Endothelial cell (in vitro differentiated cells): ENCODE data around the gene CHMP6. TPM values are rescaled to one million over a fixed set of nuclear protein-coding genes. Genes with fewer than 3 reads are reported as not detected.
A peak's percentile ranks its signal among the peaks of the same experiment; 100 is the strongest.

Source experiments
- DNase-seq: peaks from one replicate; pipeline ENCODE4 v3.0.0; 2021; ENCODE audit warnings: low spot score
- H3K27ac Mint-ChIP-seq: one replicate; pipeline ENCODE4 v1.8.0; 2021; ENCODE audit warnings: mixed read lengths, inconsistent platforms; ENCODE audit not compliant: unreplicated experiment
- H3K27me3 Mint-ChIP-seq: one replicate; pipeline ENCODE4 v1.8.0; 2021; ENCODE audit warnings: mild to moderate bottlenecking, moderate library complexity, mixed read lengths, inconsistent platforms; ENCODE audit not compliant: unreplicated experiment
- H3K36me3 Mint-ChIP-seq: one replicate; pipeline ENCODE4 v1.8.0; 2021; ENCODE audit warnings: mild to moderate bottlenecking, low read depth, mixed read lengths, inconsistent platforms; ENCODE audit not compliant: unreplicated experiment
- H3K4me1 Mint-ChIP-seq: one replicate; pipeline ENCODE4 v1.8.0; 2021; ENCODE audit warnings: mild to moderate bottlenecking, mixed read lengths, inconsistent platforms; ENCODE audit not compliant: unreplicated experiment
- H3K4me3 Mint-ChIP-seq: one replicate; pipeline ENCODE4 v1.8.0; 2021; ENCODE audit warnings: mild to moderate bottlenecking, mixed read lengths, inconsistent platforms; ENCODE audit not compliant: unreplicated experiment
- H3K9me3 Mint-ChIP-seq: one replicate; pipeline ENCODE4 v1.8.0; 2021; ENCODE audit warnings: mixed read lengths, inconsistent platforms; ENCODE audit not compliant: unreplicated experiment
- CTCF ChIP-seq: fragments of 200-600 bp; sonication (generic); IDR thresholded peaks from one replicate; pipeline ENCODE4 v1.5.0; 2021; ENCODE audit warnings: antibody characterized with exemption; ENCODE audit not compliant: unreplicated experiment
- total RNA-seq: library from RNA; stranded (reverse); fragmentation: NEBNext Ultra II Directional; extraction: Animal tissue kit (Norgen Biotek cat#: 25700); gene quantifications from one replicate; pipeline ENCODE4 v1.2.1, GENCODE V29; 2021; ENCODE audit not compliant: unreplicated experiment

Gene CHMP6
- total RNA-seq, 1 donor from 2014 or later = 34.3 TPM

GRCh38 chr17:80992948-80993624, 1.4 kb downstream of the CHMP6 start:
- Mint-ChIP-seq H3K27me3 (peaks cover 14% of the 10 kb centered on the region), H3K36me3 (peaks cover 11% of the 10 kb centered on the region), H3K9me3 (no peaks in the 10 kb centered on the region), H3K27ac (no peak overlapping the region), H3K4me3 (peak overlapping the region; percentile 89), H3K4me1 (no peaks in the 10 kb centered on the region)
- no peak for TF ChIP-seq CTCF
- no peak for DNase-seq

GRCh38 chr17:80995131-80995530, 3.5 kb downstream of the CHMP6 start:
- Mint-ChIP-seq H3K4me1 (no peaks in the 10 kb centered on the region), H3K4me3 (no peak overlapping the region), H3K27me3 (peaks cover 14% of the 10 kb centered on the region), H3K36me3 (peaks cover 15% of the 10 kb centered on the region), H3K27ac (no peak overlapping the region), H3K9me3 (no peaks in the 10 kb centered on the region)
- no peak for DNase-seq
- TF ChIP-seq CTCF = no peak

GRCh38 chr17:80996422-80997305, 5.0 kb downstream of the CHMP6 start:
- H3K36me3 Mint-ChIP-seq = peaks cover 15% of the 10 kb centered on the region

GRCh38 chr17:80997424-80998117, 5.9 kb downstream of the CHMP6 start:
- Mint-ChIP-seq H3K27ac (no peak overlapping the region), H3K4me1 (no peaks in the 10 kb centered on the region), H3K36me3 (peaks cover 20% of the 10 kb centered on the region), H3K27me3 (peaks cover 15% of the 10 kb centered on the region), H3K4me3 (no peak overlapping the region), H3K9me3 (no peaks in the 10 kb centered on the region)
- TF ChIP-seq CTCF = no peak
- DNase-seq = no peak

More at GRCh38 chr17:80996422-80997305, 5.0 kb downstream of the CHMP6 start:
- no peaks in the 10 kb centered on the region for H3K4me1 Mint-ChIP-seq
- TF ChIP-seq CTCF = no peak
- no peaks in the 10 kb centered on the region for H3K9me3 Mint-ChIP-seq
- peaks cover 12% of the 10 kb centered on the region for H3K27me3 Mint-ChIP-seq
- no peak overlapping the region for H3K27ac Mint-ChIP-seq
- no peak overlapping the region for H3K4me3 Mint-ChIP-seq
- no peak for DNase-seq
